ENCODE measurements around the gene POLR2F. TPM values are rescaled to one million over a fixed set of nuclear protein-coding genes. Genes with fewer than 3 reads are reported as not detected.

POLR2F gene
- polyA plus RNA-seq, 1 of the 3 experiments (the other 2 are of a cell fraction) = 255 TPM

DNA sequence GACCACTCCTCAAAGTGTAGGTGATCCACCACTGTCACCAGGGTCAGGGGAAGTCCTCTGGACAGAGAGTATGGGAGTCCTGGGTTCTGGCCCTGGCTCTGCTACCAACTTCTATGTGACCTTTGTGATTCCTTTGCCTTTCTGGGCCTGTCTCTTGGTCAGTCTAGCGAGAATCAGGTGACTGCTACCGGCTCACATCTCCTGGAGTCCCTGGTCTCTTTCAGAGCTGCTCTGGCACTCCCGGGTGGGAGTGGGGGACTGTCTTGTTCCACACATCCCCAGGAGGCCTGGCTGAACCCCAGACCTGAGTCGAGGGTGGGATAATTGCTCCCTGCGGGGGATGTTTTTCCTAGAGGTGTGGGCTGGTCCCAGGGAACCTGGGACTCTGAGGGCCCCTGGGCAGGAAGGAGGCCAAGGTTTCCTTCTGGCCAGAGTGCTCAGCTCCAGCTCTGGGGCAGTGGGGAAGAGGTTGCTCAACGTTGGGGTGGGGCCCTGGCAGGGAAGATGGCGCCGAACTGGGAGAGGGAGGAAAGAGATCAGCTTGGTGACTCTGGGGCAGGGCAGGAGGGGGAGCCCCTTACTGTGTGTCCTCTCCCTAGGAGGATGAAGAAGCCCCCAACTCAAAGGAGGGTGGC, 28.8 kb downstream of the POLR2F start (continued):
- TF ChIP-seq, protein P1, sequence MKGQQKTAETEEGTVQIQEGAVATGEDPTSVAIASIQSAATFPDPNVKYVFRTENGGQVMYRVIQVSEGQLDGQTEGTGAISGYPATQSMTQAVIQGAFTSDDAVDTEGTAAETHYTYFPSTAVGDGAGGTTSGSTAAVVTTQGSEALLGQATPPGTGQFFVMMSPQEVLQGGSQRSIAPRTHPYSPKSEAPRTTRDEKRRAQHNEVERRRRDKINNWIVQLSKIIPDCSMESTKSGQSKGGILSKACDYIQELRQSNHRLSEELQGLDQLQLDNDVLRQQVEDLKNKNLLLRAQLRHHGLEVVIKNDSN (IDR thresholded peaks at IDR 0.05; ENCODE audit: borderline replicate concordance, low read depth) = no peak
- no peak for TF ChIP-seq TCF12 (IDR thresholded peaks at IDR 0.05)

DNA sequence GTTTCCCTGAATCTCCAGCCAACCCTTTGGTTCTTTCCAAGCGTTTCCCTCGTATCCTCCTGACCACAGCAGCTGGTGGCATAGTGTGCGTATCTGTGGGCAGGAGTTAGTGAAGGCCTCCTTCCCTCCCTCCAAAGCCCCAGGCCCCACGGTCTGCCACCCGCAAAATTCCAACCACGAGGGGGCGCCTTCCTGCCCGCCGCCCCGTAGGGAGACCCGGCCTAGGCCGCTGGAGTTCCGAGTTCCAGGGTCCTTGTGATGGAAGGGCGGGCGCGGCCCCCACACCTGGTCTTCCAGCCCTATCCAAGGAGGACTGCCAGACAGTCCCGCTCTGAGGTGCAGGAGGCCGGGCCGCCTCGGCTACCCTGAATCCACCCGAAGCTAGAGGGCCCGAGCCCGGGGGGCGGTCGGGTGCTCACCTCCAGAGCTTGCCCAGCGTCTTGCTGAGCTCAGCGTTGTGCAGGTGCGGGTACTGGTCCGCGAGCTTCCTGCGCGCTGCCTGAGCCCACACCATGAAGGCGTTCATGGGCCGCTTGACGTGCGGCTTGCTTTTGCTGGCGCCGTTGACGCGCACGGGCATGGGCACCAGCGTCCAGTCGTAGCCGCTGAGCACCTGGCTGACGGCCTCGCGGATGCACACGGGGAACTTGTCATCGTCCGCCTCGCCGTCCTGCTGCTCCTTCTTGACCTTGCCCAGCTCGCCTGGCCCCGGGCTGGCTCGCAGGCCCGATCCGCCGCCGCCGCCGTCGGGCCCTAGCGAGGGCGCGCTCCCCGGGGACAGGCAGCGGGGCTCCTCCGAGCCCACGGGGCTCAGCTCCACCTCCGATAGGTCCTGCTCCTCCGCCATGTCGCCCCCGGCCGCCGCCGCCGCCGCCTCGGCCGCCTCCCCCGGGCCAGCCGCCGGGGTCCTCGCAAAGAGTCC, 29.7 kb downstream of the POLR2F start:
- H3K4me2 ChIP-seq = no peak overlapping the region
- ChIA-PET CTCF (no interaction called here), POLR2A (no interaction called here)
- no peak overlapping the region for H3K4me3 ChIP-seq (ENCODE audit: low read depth in 2 of 2, low read length in 1 of 2)
- no peak overlapping the region for H3K27ac ChIP-seq (ENCODE audit: low read depth in 2 of 2, low read length in 1 of 2)
- H3K4me1 ChIP-seq (ENCODE audit: control insufficient read depth in 1 of 2, insufficient read depth in 2 of 2, low read depth in 1 of 2, low read length in 1 of 2) = no peaks in the 10 kb centered on the region
- no peak overlapping the region for H2AFZ ChIP-seq (ENCODE audit: low read depth)
- H3K79me2 ChIP-seq (ENCODE audit: insufficient read depth) = no peaks in the 10 kb centered on the region
- no peaks in the 10 kb centered on the region for H3K27me3 ChIP-seq (ENCODE audit: insufficient read depth)
- H3K9me3 ChIP-seq = no peaks in the 10 kb centered on the region
- no peaks in the 10 kb centered on the region for H3K9me2 ChIP-seq
- no peaks in the 10 kb centered on the region for H3K36me3 ChIP-seq (replicated peaks in 1 of 2; ENCODE audit: control insufficient read depth in 1 of 2, insufficient read depth in 2 of 2, low read length in 1 of 2)
- 95% methylated on average over 8 of the region's 84 CpGs for WGBS (ENCODE audit: low lambda C conversion rate)
- H4K20me1 ChIP-seq (ENCODE audit: insufficient read depth) = no peaks in the 10 kb centered on the region
- H3K9ac ChIP-seq = no peak overlapping the region
- DNase-seq = no peak
- H3F3A ChIP-seq (replicated peaks; ENCODE audit: insufficient read depth) = no peaks in the 10 kb centered on the region
- TF ChIP-seq TCF12 (IDR thresholded peaks at IDR 0.05) = no peak
- no peak for TF ChIP-seq NFIC (IDR thresholded peaks at IDR 0.05; ENCODE audit: borderline replicate concordance)
- TF ChIP-seq SMC3 (IDR thresholded peaks at IDR 0.05; ENCODE audit: low read depth, low read length) = no peak
- no peak for TF ChIP-seq CHD2 (IDR thresholded peaks at IDR 0.05; ENCODE audit: low read length, partially characterized antibody)
- no peak for TF ChIP-seq EZH2phosphoT487 (IDR thresholded peaks at IDR 0.05; ENCODE audit: borderline replicate concordance, low read depth)
- TF ChIP-seq, protein P2, sequence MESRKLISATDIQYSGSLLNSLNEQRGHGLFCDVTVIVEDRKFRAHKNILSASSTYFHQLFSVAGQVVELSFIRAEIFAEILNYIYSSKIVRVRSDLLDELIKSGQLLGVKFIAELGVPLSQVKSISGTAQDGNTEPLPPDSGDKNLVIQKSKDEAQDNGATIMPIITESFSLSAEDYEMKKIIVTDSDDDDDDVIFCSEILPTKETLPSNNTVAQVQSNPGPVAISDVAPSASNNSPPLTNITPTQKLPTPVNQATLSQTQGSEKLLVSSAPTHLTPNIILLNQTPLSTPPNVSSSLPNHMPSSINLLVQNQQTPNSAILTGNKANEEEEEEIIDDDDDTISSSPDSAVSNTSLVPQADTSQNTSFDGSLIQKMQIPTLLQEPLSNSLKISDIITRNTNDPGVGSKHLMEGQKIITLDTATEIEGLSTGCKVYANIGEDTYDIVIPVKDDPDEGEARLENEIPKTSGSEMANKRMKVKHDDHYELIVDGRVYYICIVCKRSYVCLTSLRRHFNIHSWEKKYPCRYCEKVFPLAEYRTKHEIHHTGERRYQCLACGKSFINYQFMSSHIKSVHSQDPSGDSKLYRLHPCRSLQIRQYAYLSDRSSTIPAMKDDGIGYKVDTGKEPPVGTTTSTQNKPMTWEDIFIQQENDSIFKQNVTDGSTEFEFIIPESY (IDR thresholded peaks at IDR 0.05; ENCODE audit: borderline replicate concordance, low read depth) = no peak
- TF ChIP-seq TAF1 (IDR thresholded peaks at IDR 0.05; ENCODE audit: borderline replicate concordance, low read depth, low read length) = no peak
- TF ChIP-seq, protein P3, sequence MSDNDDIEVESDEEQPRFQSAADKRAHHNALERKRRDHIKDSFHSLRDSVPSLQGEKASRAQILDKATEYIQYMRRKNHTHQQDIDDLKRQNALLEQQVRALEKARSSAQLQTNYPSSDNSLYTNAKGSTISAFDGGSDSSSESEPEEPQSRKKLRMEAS (IDR thresholded peaks at IDR 0.05; ENCODE audit: low read depth) = no peak
- TF ChIP-seq RAD21 (IDR thresholded peaks at IDR 0.05; ENCODE audit: low read length) = no peak
- TF ChIP-seq FOSL2 (IDR thresholded peaks at IDR 0.05; ENCODE audit: borderline replicate concordance, low read depth) = no peak
- TF ChIP-seq NRF1 (IDR thresholded peaks at IDR 0.05; ENCODE audit: low read depth, low read length) = no peak
- no peak for TF ChIP-seq MXI1 (IDR thresholded peaks at IDR 0.05; ENCODE audit: low read depth, low read length)
- no peak for TF ChIP-seq GATA2 (CRISPR knock-in tag; IDR thresholded peaks at IDR 0.05)
- TF ChIP-seq RFX5 (IDR thresholded peaks at IDR 0.05; ENCODE audit: low read length) = no peak
